GM13976 (cell line): ENCODE results near the gene AP1AR.

Experiments used
- DNase-seq: peaks from one replicate; pipeline ENCODE4 v3.0.0; 2012; ENCODE audit warnings: low spot score
- in situ Hi-C: fragments of 300-500 bp; cut with MboI; formaldehyde crosslinking; loops from one replicate; pipeline ENCODE4 v1.12.0; 2022; ENCODE audit warnings: low sequenced_read_pairs, mixed read lengths, inconsistent platforms; ENCODE audit not compliant: unreplicated experiment
- TF ChIP-seq, protein P1 (sequence below): IDR thresholded peaks from 2 replicates; pipeline ENCODE4 v1.5.1; 2012; ENCODE audit warnings: borderline replicate concordance, mild to moderate bottlenecking; ENCODE audit not compliant: insufficient read depth; ENCODE audit errors: extremely low read depth, missing control alignments, control extremely low read depth

AP1AR gene

DNA sequence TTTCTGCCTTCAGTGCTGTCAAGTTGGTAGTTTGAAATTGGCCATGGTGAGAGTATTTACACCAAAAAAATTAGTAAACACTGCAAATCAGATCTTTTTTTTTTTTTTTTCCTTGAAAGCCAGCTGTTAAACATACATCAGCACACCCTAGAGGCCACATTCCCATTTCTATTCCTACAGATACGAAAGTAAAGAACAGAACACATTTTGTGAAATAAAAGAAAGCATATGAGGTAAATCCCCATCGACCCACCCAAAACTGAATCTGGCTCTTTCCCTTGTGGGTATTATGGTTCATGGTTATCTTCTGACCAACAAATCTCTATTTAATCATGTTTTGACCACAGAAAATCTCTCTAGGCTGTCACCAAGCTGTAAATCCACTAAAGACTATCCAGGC, 41.8 kb upstream of the AP1AR start:
- DNase-seq, result no peak
- TF ChIP-seq, protein P1, sequence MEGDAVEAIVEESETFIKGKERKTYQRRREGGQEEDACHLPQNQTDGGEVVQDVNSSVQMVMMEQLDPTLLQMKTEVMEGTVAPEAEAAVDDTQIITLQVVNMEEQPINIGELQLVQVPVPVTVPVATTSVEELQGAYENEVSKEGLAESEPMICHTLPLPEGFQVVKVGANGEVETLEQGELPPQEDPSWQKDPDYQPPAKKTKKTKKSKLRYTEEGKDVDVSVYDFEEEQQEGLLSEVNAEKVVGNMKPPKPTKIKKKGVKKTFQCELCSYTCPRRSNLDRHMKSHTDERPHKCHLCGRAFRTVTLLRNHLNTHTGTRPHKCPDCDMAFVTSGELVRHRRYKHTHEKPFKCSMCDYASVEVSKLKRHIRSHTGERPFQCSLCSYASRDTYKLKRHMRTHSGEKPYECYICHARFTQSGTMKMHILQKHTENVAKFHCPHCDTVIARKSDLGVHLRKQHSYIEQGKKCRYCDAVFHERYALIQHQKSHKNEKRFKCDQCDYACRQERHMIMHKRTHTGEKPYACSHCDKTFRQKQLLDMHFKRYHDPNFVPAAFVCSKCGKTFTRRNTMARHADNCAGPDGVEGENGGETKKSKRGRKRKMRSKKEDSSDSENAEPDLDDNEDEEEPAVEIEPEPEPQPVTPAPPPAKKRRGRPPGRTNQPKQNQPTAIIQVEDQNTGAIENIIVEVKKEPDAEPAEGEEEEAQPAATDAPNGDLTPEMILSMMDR, result no peak
- in situ Hi-C loops, result no loop called here

DNA sequence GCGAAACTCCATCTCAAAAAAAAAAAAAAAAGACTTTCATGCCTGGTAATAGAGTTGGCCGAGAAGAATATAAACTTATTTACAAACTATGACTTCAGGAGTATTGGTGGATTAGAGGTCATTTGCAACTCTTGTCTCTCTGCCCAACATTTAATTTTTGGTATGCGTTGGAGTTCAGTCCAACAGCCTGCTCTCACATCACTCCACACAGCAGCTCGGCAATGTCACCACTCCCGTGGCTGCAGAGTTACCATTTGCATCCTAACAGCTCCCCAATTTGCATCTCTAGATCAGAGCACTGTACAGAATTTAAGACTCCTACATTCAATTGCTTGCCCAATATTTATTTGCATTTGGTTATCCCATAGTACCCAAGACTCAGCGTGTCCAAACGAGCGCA, 40.9 kb upstream of the AP1AR start:
- TF ChIP-seq, protein P1, result no peak
- in situ Hi-C loops, result no loop called here
- DNase-seq, result no peak

DNA sequence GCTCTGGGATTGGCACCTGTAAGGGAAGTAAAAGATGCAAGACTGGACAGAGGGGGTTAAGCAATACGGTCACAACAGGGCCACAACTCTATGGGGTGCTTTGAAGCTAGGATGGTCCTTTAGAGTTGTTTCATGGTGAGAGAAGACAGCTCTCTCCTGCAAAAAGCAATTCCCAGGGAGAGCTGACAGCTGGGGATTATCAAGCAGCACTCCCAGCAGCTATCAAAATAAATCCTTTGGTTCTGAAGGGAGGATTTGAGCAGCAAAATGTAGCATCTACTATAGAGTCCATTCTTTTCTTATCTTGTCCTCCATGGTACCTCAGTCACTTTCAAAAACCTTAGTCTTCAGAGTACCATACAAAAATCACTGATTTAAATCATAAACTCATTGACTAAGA, 35.1 kb upstream of the AP1AR start:
- in situ Hi-C loops, result no loop called here
- no peak for DNase-seq
- TF ChIP-seq, protein P1, result no peak

DNA sequence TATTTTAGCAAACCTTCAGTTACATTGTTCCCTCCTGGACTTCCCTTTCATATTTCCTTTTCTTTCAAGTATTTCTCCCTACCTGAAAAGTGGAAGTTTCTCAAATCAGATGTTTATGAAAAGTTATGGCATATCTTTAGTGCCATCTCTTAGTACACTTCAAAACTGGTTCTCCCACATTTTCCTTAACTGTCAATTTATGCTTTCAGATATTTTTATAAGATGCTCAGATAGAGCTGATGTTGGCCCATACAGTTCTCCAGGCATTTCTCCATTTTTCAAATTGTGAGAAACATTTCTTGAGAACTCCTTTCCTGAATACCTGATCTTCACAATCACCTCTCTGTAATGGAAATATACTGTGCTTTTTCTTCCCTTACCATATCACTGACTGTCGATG, 32.5 kb upstream of the AP1AR start:
- in situ Hi-C loops, result no loop called here
- TF ChIP-seq, protein P1, result no peak
- DNase-seq, result no peak

DNA sequence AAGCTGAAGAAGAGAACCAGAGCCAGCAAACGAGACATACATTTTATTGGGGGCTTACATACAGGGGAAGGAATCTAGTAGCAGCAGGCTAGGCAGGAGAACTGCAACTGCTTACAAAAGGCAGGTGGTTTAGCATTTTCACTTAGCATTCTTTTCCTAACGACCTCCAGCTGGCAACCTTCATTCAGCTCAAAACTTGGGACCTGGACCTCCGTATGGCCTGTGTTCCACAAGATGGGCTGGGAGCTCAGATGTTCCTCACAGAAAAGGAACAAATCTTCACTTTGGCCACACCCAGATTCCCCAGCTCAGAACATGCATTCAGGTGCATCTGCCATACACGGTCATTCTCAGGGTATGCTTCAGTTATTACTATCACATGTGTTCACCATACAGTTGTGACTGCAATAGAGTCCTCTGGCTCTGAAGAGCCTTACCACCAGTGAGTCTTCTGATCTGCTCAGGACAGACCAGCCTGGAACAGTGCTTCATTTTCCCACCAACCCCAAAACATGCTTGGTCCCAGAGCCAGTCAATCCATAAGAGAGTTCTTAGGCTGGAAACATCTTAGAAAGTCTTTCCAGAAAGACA, 29.6 kb upstream of the AP1AR start:
- DNase-seq, result no peak
- in situ Hi-C loops, result no loop called here
- TF ChIP-seq, protein P1, result no peak

DNA sequence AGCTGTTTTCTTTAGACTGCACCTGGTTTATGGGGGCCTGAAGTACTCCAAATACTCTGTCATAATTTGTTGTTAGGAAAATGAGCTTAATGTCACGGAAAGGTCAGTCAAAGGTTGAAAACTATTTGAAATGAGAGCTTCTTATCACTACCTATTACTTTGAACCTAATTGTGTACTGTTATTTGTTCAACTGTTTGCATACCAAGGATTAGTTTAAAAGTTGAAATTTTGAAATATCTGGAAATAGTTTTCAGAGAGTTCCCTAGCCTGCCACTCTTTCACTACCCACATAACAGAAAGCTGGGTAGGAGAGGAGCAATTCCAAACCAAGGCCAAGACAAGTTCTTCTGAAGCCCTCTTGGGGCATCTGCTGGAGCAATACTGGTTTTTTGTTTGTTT, 28.0 kb upstream of the AP1AR start:
- in situ Hi-C loops, result no loop called here
- TF ChIP-seq, protein P1, result no peak
- DNase-seq, result no peak
